C4-2B (cell line): ENCODE results near the gene WDR36.

ENCODE experiments used
- CTCF ChIP-seq: fragments of 450-650 bp; conservative IDR thresholded peaks from 2 replicates; pipeline ENCODE4 v1.5.1; 2017; ENCODE audit warnings: mild to moderate bottlenecking
- ZFX ChIP-seq: fragments of 450-650 bp; IDR thresholded peaks from 2 replicates; pipeline ENCODE4 v1.6.1; 2017

GRCh38 chr5:111070272-111071134, 21.6 kb upstream of the WDR36 start:
- TF ChIP-seq CTCF (no peak), ZFX (no peak)
